ENCODE measurements around the gene TBL3.

Gene TBL3

GRCh38 chr16:1964506-1965395 lies 7.1 kb upstream of the TBL3 start, which contains the start of gene RPS2:
TSS of gene RPS2 (minus strand) at chr16:1964826. CDS start at chr16:1964625, 201 bp downstream.
- DNase-seq (ENCODE audit: low read depth in 2 of 2): peak; percentile 93 to 94

- DNase-seq (ENCODE audit: low read depth in 2 of 2): no peak
Measured at GRCh38 chr16:1965396-1966001, 6.4 kb upstream of the TBL3 start.

- no peak for DNase-seq (ENCODE audit: low read depth in 2 of 2)
Measured at GRCh38 chr16:1966460-1966859, 5.4 kb upstream of the TBL3 start, which contains the start of gene RNF151. TSS of gene RNF151 (plus strand) at chr16:1966856. CDS start at chr16:1966882, 26 bp downstream.

- no peak for DNase-seq (ENCODE audit: low read depth in 2 of 2)
Measured at GRCh38 chr16:1968146-1968953, 3.5 kb upstream of the TBL3 start.

GRCh38 chr16:1972490-1972877 lies 631 bp downstream of the TBL3 start:
- DNase-seq (ENCODE audit: low read depth in 2 of 2): no peak

- DNase-seq (ENCODE audit: low read depth in 2 of 2): no peak
Measured at GRCh38 chr16:1973461-1974156, 1.8 kb downstream of the TBL3 start.

- no peak for DNase-seq (ENCODE audit: low read depth in 2 of 2)
Measured at GRCh38 chr16:1974157-1975070, 2.6 kb downstream of the TBL3 start.

GRCh38 chr16:1975432-1976215 lies 3.8 kb downstream of the TBL3 start:
- no peak for DNase-seq (ENCODE audit: low read depth in 2 of 2)

- no peak for DNase-seq (ENCODE audit: low read depth in 2 of 2)
Measured at GRCh38 chr16:1976216-1976520, 4.3 kb downstream of the TBL3 start.

- DNase-seq (ENCODE audit: low read depth in 2 of 2): no peak
Measured at GRCh38 chr16:1976951-1977874, 5.4 kb downstream of the TBL3 start.

GRCh38 chr16:1977875-1978268 lies 6.0 kb downstream of the TBL3 start:
- DNase-seq (ENCODE audit: low read depth in 2 of 2): no peak

- DNase-seq (ENCODE audit: low read depth in 2 of 2): no peak
Measured at GRCh38 chr16:1978476-1979120, 6.7 kb downstream of the TBL3 start.

- DNase-seq (ENCODE audit: low read depth in 2 of 2): no peak
Measured at GRCh38 chr16:1979271-1980029, 7.6 kb downstream of the TBL3 start.

GRCh38 chr16:1980030-1980769 lies 8.3 kb downstream of the TBL3 start:
- no peak for DNase-seq (ENCODE audit: low read depth in 2 of 2)

- DNase-seq (ENCODE audit: low read depth in 2 of 2): no peak
Measured at GRCh38 chr16:1980770-1981087, 8.9 kb downstream of the TBL3 start.

- no peak for DNase-seq (ENCODE audit: low read depth in 2 of 2)
Measured at GRCh38 chr16:1981398-1981836, 9.6 kb downstream of the TBL3 start, which contains the start of gene NOXO1. TSS of gene NOXO1 (minus strand) at chr16:1981469. CDS start at chr16:1981179, 290 bp downstream.

- no peak for DNase-seq (ENCODE audit: low read depth in 2 of 2)
Measured at GRCh38 chr16:1982013-1982433, 10.2 kb downstream of the TBL3 start.

Measured in stimulated activated CD8-positive, alpha-beta memory T cell treated with anti-CD3 and anti-CD28 coated beads, Interleukin-15, amount 100 ng/mL, for 4 hours (primary cell).